Measurements from ENCODE around the gene BRD1.

BRD1 gene

DNA sequence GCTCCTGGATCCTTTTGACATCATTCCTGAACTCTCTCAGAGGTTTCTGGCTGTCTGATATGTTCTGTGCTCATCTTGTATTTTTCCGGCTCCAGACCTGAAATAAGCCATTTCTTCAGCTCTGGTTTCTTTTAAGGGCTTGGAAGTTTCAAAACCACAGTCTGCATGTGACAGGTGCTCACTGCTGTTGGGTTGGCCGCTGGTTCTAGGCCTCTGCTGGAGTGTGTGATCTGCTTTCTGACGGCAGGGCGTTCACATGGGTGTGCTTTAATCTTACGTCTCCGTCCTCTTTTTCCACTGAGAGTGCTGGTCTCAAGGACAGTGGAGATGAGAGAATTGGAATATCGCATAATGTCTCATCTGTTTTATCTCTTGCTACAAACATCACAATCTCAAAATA lies 36.3 kb upstream of the BRD1 start:
- DNase-seq (ENCODE audit: extremely low spot score) = no peak
- CTCF ChIA-PET = no interaction called here
- TF ChIP-seq CTBP1 (IDR thresholded peaks at IDR 0.05; ENCODE audit: borderline replicate concordance) (no peak), L3MBTL2 (conservative IDR thresholded peaks at IDR 0.05) (no peak), LEF1 (IDR thresholded peaks at IDR 0.05; ENCODE audit: borderline replicate concordance) (no peak), FOXM1 (IDR thresholded peaks at IDR 0.05; ENCODE audit: borderline replicate concordance) (no peak), HDGF (IDR thresholded peaks at IDR 0.05; ENCODE audit: borderline replicate concordance) (no peak), FOXK2 (IDR thresholded peaks at IDR 0.05) (no peak), SP1 (IDR thresholded peaks at IDR 0.05) (no peak), BHLHE40 (IDR thresholded peaks at IDR 0.05; ENCODE audit: borderline replicate concordance) (no peak), TARDBP (IDR thresholded peaks at IDR 0.05) (no peak), SUZ12 (IDR thresholded peaks at IDR 0.05) (no peak), ZNF384 (IDR thresholded peaks at IDR 0.05) (no peak), FOXA1 (IDR thresholded peaks at IDR 0.05) (no peak)
- TF ChIP-seq, protein P1, sequence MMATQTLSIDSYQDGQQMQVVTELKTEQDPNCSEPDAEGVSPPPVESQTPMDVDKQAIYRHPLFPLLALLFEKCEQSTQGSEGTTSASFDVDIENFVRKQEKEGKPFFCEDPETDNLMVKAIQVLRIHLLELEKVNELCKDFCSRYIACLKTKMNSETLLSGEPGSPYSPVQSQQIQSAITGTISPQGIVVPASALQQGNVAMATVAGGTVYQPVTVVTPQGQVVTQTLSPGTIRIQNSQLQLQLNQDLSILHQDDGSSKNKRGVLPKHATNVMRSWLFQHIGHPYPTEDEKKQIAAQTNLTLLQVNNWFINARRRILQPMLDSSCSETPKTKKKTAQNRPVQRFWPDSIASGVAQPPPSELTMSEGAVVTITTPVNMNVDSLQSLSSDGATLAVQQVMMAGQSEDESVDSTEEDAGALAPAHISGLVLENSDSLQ (IDR thresholded peaks at IDR 0.05) = no peak
- POLR2A ChIA-PET = no interaction called here

GRCh38 chr22:49862496-49862776 lies 34.8 kb upstream of the BRD1 start:
- ChIA-PET CTCF (no interaction called here), POLR2A (no interaction called here)
- no peak for DNase-seq (ENCODE audit: extremely low spot score)
- no peak for TF ChIP-seq SUZ12 (IDR thresholded peaks at IDR 0.05)
- TF ChIP-seq BHLHE40 (IDR thresholded peaks at IDR 0.05; ENCODE audit: borderline replicate concordance) = no peak
- TF ChIP-seq CTBP1 (IDR thresholded peaks at IDR 0.05; ENCODE audit: borderline replicate concordance) = no peak
- TF ChIP-seq LEF1 (IDR thresholded peaks at IDR 0.05; ENCODE audit: borderline replicate concordance) = no peak
- no peak for TF ChIP-seq SP1 (IDR thresholded peaks at IDR 0.05)
- TF ChIP-seq HDGF (IDR thresholded peaks at IDR 0.05; ENCODE audit: borderline replicate concordance) = no peak
- TF ChIP-seq, protein P1 (IDR thresholded peaks at IDR 0.05) = no peak

DNA sequence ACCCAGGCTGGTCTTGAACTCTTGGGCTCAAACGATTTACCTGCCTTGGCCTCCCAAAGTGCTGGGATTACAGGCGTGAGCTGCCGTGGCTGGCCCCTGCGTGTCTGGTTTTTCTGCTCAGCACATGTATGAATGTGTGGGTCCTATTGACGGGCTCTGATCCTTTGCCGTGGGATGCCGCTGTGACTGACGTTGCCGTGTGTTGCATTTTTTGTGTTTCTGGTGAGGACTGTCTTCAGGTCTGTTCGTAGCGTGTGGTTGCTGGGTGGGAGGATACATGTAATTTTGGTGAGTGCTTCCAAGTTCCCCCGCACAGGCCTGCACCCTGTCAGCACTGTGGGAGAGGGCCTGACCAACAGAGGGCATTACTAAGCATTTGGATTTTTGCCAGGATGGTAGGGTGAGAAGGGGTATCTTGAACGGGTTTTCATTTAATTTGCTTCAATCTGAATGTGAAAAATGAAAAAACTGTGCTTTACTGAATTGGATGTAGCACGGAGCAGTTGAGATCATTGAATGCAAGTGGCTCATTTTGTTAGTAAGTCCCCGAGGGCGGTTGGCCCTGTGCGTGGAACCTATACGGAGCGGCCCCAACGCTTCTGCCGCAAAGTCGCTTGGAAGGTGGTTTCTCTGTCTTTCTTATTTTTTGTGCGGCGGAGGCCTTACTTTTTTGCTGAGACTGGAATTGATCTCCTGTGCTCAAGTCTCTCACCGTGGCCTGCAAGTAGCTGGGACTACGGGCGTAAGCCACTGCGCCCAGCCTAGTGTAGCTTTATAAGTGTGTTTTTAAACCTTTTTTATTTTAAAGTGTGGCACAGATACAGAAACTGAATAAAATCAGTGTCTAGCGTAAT lies 34.2 kb upstream of the BRD1 start:
- no peak for DNase-seq (ENCODE audit: extremely low spot score)
- TF ChIP-seq L3MBTL2 (conservative IDR thresholded peaks at IDR 0.05) (no peak), LEF1 (IDR thresholded peaks at IDR 0.05; ENCODE audit: borderline replicate concordance) (no peak)
- POLR2A ChIA-PET = no interaction called here
- CTCF ChIA-PET = no interaction called here

DNA sequence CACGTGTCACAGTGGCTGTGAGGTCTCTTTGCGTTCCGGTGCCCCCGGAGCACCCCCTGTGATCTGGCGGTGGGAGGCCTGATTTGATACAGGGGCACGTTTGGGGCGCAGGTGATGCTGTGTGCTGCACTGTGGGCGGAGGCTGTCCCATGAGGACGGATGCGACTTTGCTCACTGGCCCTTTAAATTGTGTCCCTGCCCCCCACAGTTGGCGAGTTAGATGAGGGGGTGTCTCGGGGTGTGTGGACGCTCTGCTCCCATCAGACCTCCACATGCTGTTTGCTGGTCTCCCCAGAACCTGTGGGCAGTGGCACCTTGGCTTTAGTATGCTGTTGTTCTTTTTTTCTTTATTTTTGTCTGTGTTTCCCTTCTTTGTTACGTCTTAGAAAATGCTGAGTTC lies 31.2 kb upstream of the BRD1 start:
- no peak for TF ChIP-seq FOXM1 (IDR thresholded peaks at IDR 0.05; ENCODE audit: borderline replicate concordance)
- no peak for TF ChIP-seq LEF1 (IDR thresholded peaks at IDR 0.05; ENCODE audit: borderline replicate concordance)
- TF ChIP-seq ARNT (IDR thresholded peaks at IDR 0.05) = no peak
- TF ChIP-seq SP1 (IDR thresholded peaks at IDR 0.05) = no peak
- no peak for TF ChIP-seq FOXK2 (IDR thresholded peaks at IDR 0.05)
- TF ChIP-seq HDGF (IDR thresholded peaks at IDR 0.05; ENCODE audit: borderline replicate concordance) = no peak
- TF ChIP-seq BHLHE40 (IDR thresholded peaks at IDR 0.05; ENCODE audit: borderline replicate concordance) = no peak
- TF ChIP-seq TARDBP (IDR thresholded peaks at IDR 0.05) = no peak
- TF ChIP-seq FOXA1 (IDR thresholded peaks at IDR 0.05) = no peak
- TF ChIP-seq L3MBTL2 (conservative IDR thresholded peaks at IDR 0.05) = no peak
- no peak for TF ChIP-seq ELF4 (IDR thresholded peaks at IDR 0.05)
- no peak for TF ChIP-seq NFRKB (IDR thresholded peaks at IDR 0.05)
- TF ChIP-seq, protein P1 (IDR thresholded peaks at IDR 0.05) = no peak
- TF ChIP-seq SUZ12 (IDR thresholded peaks at IDR 0.05) = no peak
- no peak for TF ChIP-seq CTBP1 (IDR thresholded peaks at IDR 0.05; ENCODE audit: borderline replicate concordance)
- TF ChIP-seq ZNF384 (IDR thresholded peaks at IDR 0.05) = no peak
- CTCF ChIA-PET = interaction anchor here (0.6 kb wide), 1 partner anchor 813 kb away, joined by 3 read pairs; no protein-coding TSS in a partner anchor
- POLR2A ChIA-PET = no interaction called here
- DNase-seq (ENCODE audit: extremely low spot score) = no peak

GRCh38 chr22:49856766-49857618 lies 29.3 kb upstream of the BRD1 start:
- DNase-seq (ENCODE audit: extremely low spot score) = no peak

More at GRCh38 chr22:49856766-49857618, 29.3 kb upstream of the BRD1 start:
- TF ChIP-seq NFRKB (IDR thresholded peaks at IDR 0.05) = no peak
- no peak for TF ChIP-seq FOXK2 (IDR thresholded peaks at IDR 0.05)
- TF ChIP-seq SP1 (IDR thresholded peaks at IDR 0.05) = no peak
- TF ChIP-seq, protein P1 (IDR thresholded peaks at IDR 0.05) = no peak
- no peak for TF ChIP-seq ARNT (IDR thresholded peaks at IDR 0.05)
- no peak for TF ChIP-seq ZNF384 (IDR thresholded peaks at IDR 0.05)
- no peak for TF ChIP-seq HDGF (IDR thresholded peaks at IDR 0.05; ENCODE audit: borderline replicate concordance)
- no peak for TF ChIP-seq FOXM1 (IDR thresholded peaks at IDR 0.05; ENCODE audit: borderline replicate concordance)
- no peak for TF ChIP-seq CTBP1 (IDR thresholded peaks at IDR 0.05; ENCODE audit: borderline replicate concordance)
- no peak for TF ChIP-seq LEF1 (IDR thresholded peaks at IDR 0.05; ENCODE audit: borderline replicate concordance)
- no peak for TF ChIP-seq SUZ12 (IDR thresholded peaks at IDR 0.05)
- TF ChIP-seq FOXA1 (IDR thresholded peaks at IDR 0.05) = no peak
- no peak for TF ChIP-seq TARDBP (IDR thresholded peaks at IDR 0.05)
- no peak for TF ChIP-seq L3MBTL2 (conservative IDR thresholded peaks at IDR 0.05)
- TF ChIP-seq BHLHE40 (IDR thresholded peaks at IDR 0.05; ENCODE audit: borderline replicate concordance) = no peak
- TF ChIP-seq ELF4 (IDR thresholded peaks at IDR 0.05) = no peak
- ChIA-PET POLR2A (no interaction called here), CTCF (no interaction called here)
